SU-DHL-6 (cell line): ENCODE data around the gene BPIFB2.

Source experiments
- H2AFZ ChIP-seq: fragments of 200-600 bp; sonication (generic); 2 replicates; pipeline ENCODE4 v1.6.1; 2014; ENCODE audit warnings: low read depth, mild to moderate bottlenecking, moderate library complexity, mixed read lengths, antibody characterized with exemption, low read length; ENCODE audit not compliant: severe bottlenecking
- H3F3A ChIP-seq: fragments of 200-600 bp; shearing (Covaris generic); 2 replicates; pipeline ENCODE4 v1.6.0; 2016; ENCODE audit warnings: antibody characterized with exemption, mild to moderate bottlenecking; ENCODE audit not compliant: insufficient read depth
- H3K27ac ChIP-seq: fragments of 200-600 bp; sonication (generic); 2 replicates; pipeline ENCODE4 v1.5.1; 2016; ENCODE audit warnings: low read depth, mild to moderate bottlenecking, low read length, moderate library complexity, mixed read lengths
- H3K27me3 ChIP-seq: fragments of 200-600 bp; sonication (generic), shearing (Covaris generic); 2 replicates; pipeline ENCODE4 v1.6.0; 2014; ENCODE audit warnings: mild to moderate bottlenecking, low read length
- H3K36me3 ChIP-seq: fragments of 200-600 bp; sonication (generic); 2 replicates; pipeline ENCODE4 v1.6.1; 2014; ENCODE audit warnings: mild to moderate bottlenecking, low read length, mixed read lengths
- H3K4me2 ChIP-seq: fragments of 300-600, 200-600 bp; shearing (Covaris generic), sonication (generic); 2 replicates; pipeline ENCODE4 v1.6.0; 2014; ENCODE audit warnings: low read length, low read depth, mild to moderate bottlenecking; ENCODE audit not compliant: poor library complexity, severe bottlenecking
- H3K4me3 ChIP-seq: fragments of 200-600 bp; sonication (generic); 2 replicates; pipeline ENCODE4 v1.5.1; 2014; ENCODE audit warnings: antibody characterized with exemption, low read length, mild to moderate bottlenecking, mixed read lengths; ENCODE audit not compliant: insufficient read depth, poor library complexity, severe bottlenecking
- H3K79me2 ChIP-seq: fragments of 200-600 bp; sonication (generic); 2 replicates; pipeline ENCODE4 v1.6.1; 2014; ENCODE audit warnings: mild to moderate bottlenecking, low read length, moderate library complexity; ENCODE audit not compliant: insufficient read depth
- H3K9ac ChIP-seq: fragments of 200-600 bp; sonication (generic); 2 replicates; pipeline ENCODE4 v1.7.0; 2014; ENCODE audit warnings: mild to moderate bottlenecking, low read length
- H3K9me2 ChIP-seq: fragments of 200-600 bp; sonication (generic); replicated peaks from 2 replicates; pipeline ENCODE4 v1.6.1; 2014; ENCODE audit warnings: low read length; ENCODE audit not compliant: insufficient read depth
- H3K9me3 ChIP-seq: fragments of 200-600 bp; sonication (generic); 2 replicates; pipeline ENCODE4 v1.6.1; 2014; ENCODE audit warnings: low read length, mixed read lengths; ENCODE audit not compliant: insufficient read depth
- H4K20me1 ChIP-seq: fragments of 200-600 bp; sonication (generic); 2 replicates; pipeline ENCODE4 v1.6.1; 2014; ENCODE audit warnings: low read depth, mild to moderate bottlenecking, antibody characterized with exemption, low read length, moderate library complexity, mixed read lengths
- EZH2phosphoT487 ChIP-seq: fragments of 200-600 bp; sonication (generic), shearing (Covaris generic); conservative IDR thresholded peaks from 2 replicates; pipeline ENCODE4 v1.6.1; 2018; ENCODE audit warnings: mild to moderate bottlenecking, antibody characterized with exemption, low read length, moderate library complexity, mixed read lengths
- TF ChIP-seq, protein P1 (sequence below): fragments of 200-600 bp; sonication (generic); IDR thresholded peaks from one replicate; pipeline ENCODE4 v1.5.1; 2017; ENCODE audit warnings: antibody characterized with exemption, mild to moderate bottlenecking, low read length, moderate library complexity; ENCODE audit not compliant: insufficient read depth, poor library complexity, severe bottlenecking

The BPIFB2 gene

DNA sequence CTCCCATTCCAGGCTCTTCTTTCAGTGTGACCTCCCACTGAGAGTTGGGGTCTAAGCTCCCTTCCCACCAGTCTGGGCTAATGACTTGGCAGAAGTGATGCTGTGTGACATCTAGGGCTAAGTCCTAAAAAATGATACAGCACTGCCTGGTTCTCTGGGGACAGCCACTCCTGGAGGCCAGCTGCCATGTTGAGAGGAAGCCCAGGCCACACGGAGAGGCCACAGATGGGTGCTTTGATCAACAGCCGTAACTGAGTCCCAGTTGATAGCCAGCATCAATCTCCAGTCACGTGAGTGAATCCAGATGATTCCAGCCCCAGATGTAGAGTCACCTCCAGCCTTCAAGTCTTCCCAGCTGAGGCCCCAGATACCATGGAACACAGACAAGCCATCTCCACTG lies 17.1 kb upstream of the BPIFB2 start:
- Histone ChIP-seq H2AFZ (no peak overlapping the region), H3K9me3 (peaks cover 6% of the 10 kb centered on the region), H4K20me1 (no peaks in the 10 kb centered on the region), H3K9me2 (no peaks in the 10 kb centered on the region), H3K4me2 (no peak overlapping the region), H3K27me3 (peaks cover 4% of the 10 kb centered on the region; the same call in 1 of the 2 replicates), H3K27ac (no peak overlapping the region), H3K36me3 (no peaks in the 10 kb centered on the region), H3K4me3 (no peak overlapping the region), H3K9ac (no peak overlapping the region), H3K79me2 (no peaks in the 10 kb centered on the region), H3F3A (no peaks in the 10 kb centered on the region)
- TF ChIP-seq EZH2phosphoT487: no peak
- TF ChIP-seq, protein P1, sequence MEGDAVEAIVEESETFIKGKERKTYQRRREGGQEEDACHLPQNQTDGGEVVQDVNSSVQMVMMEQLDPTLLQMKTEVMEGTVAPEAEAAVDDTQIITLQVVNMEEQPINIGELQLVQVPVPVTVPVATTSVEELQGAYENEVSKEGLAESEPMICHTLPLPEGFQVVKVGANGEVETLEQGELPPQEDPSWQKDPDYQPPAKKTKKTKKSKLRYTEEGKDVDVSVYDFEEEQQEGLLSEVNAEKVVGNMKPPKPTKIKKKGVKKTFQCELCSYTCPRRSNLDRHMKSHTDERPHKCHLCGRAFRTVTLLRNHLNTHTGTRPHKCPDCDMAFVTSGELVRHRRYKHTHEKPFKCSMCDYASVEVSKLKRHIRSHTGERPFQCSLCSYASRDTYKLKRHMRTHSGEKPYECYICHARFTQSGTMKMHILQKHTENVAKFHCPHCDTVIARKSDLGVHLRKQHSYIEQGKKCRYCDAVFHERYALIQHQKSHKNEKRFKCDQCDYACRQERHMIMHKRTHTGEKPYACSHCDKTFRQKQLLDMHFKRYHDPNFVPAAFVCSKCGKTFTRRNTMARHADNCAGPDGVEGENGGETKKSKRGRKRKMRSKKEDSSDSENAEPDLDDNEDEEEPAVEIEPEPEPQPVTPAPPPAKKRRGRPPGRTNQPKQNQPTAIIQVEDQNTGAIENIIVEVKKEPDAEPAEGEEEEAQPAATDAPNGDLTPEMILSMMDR: no peak

DNA sequence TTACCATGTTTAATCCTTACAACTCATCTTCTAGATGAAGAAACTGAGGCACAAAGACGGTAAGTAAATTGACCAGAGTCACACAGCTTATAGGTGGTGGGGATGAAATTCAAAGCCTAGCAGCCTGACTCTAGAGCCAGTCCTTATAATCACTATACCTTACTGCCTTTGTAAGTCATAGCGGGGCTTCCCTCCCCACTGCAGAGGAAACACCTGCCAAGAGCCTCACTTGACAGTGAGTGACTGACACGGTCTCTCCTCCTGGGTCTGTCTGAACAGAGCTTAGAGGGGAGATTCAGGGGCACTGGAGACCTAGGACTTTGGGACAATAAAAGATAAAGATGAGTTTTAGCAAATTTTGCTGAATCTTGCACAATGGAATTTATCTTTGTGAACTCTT lies 16.1 kb upstream of the BPIFB2 start:
- no peaks in the 10 kb centered on the region for H4K20me1 ChIP-seq
- H3K9ac ChIP-seq: no peak overlapping the region
- H3K79me2 ChIP-seq: no peaks in the 10 kb centered on the region
- H3K36me3 ChIP-seq: no peaks in the 10 kb centered on the region
- no peaks in the 10 kb centered on the region for H3F3A ChIP-seq
- H3K4me3 ChIP-seq: no peak overlapping the region
- H3K27me3 ChIP-seq: peaks cover 4% of the 10 kb centered on the region; the same call in 1 of the 2 replicates
- no peak overlapping the region for H3K27ac ChIP-seq
- peaks cover 10% of the 10 kb centered on the region for H3K9me3 ChIP-seq
- no peak for TF ChIP-seq EZH2phosphoT487
- TF ChIP-seq, protein P1: no peak
- H3K9me2 ChIP-seq: no peaks in the 10 kb centered on the region
- no peak overlapping the region for H2AFZ ChIP-seq
- H3K4me2 ChIP-seq: no peak overlapping the region

DNA sequence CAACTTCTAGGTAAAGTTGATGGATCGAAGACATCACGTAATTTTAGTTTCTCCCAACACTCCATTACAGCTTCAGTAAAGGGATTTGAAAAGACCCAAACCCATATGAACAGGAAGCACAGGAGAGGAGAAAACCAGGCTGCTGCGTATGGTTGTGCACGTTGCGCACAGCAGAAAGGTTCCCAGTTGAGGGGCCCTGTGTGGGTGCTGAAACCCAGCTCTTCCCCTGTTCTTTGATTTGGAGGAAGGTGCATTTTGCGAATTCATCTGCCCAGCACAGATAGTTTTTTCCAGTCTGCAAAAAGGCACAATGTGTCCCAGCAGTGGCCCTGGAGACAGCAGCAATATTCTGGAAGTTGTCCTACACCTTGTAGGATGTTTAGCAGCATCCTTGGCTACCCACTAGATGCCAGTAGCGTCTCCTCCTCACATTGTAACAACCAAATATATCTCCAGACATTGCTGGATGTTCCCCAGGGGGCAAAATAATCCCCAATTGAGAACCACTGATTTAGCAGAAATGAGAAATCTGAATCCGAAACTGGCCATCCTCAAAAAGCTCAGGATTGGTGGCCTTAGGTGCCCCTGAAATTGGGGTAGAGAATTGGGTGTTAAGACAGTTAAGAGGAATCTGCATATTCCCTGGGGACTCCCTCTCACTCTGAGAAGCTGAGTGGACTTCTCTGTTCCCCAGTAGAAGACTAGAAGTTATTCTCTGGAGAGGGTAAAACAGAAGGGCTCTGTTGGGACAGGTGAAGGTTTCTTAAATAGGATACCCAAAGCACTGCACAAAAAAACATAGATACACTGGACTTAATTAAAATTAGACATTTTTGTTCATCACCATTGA lies 15.5 kb upstream of the BPIFB2 start:
- no peaks in the 10 kb centered on the region for H4K20me1 ChIP-seq
- H3K36me3 ChIP-seq: no peaks in the 10 kb centered on the region
- peaks cover 10% of the 10 kb centered on the region for H3K9me3 ChIP-seq
- H3K4me3 ChIP-seq: no peak overlapping the region
- no peaks in the 10 kb centered on the region for H3K9me2 ChIP-seq
- no peak overlapping the region for H3K4me2 ChIP-seq
- H3K27me3 ChIP-seq: peaks cover 4% of the 10 kb centered on the region; the same call in 1 of the 2 replicates
- H3F3A ChIP-seq: no peaks in the 10 kb centered on the region
- H3K9ac ChIP-seq: no peak overlapping the region
- no peak overlapping the region for H3K27ac ChIP-seq
- H2AFZ ChIP-seq: no peak overlapping the region
- no peaks in the 10 kb centered on the region for H3K79me2 ChIP-seq
- TF ChIP-seq, protein P1: no peak
- no peak for TF ChIP-seq EZH2phosphoT487
